ENCODE results near the gene NMT1.

Gene NMT1

GRCh38 chr17:45060797-45061605, at the start of gene NMT1:
Gene NMT1 (plus strand): TSS chr17:45061317. CDS start chr17:45061330, 13 bp downstream.
- DNase-seq (ENCODE audit: low read depth in 2 of 2), result peak; percentile 99

GRCh38 chr17:45011767-45012166, 49.4 kb upstream of the NMT1 start:
- no peak for DNase-seq (ENCODE audit: low read depth in 2 of 2)

DNA sequence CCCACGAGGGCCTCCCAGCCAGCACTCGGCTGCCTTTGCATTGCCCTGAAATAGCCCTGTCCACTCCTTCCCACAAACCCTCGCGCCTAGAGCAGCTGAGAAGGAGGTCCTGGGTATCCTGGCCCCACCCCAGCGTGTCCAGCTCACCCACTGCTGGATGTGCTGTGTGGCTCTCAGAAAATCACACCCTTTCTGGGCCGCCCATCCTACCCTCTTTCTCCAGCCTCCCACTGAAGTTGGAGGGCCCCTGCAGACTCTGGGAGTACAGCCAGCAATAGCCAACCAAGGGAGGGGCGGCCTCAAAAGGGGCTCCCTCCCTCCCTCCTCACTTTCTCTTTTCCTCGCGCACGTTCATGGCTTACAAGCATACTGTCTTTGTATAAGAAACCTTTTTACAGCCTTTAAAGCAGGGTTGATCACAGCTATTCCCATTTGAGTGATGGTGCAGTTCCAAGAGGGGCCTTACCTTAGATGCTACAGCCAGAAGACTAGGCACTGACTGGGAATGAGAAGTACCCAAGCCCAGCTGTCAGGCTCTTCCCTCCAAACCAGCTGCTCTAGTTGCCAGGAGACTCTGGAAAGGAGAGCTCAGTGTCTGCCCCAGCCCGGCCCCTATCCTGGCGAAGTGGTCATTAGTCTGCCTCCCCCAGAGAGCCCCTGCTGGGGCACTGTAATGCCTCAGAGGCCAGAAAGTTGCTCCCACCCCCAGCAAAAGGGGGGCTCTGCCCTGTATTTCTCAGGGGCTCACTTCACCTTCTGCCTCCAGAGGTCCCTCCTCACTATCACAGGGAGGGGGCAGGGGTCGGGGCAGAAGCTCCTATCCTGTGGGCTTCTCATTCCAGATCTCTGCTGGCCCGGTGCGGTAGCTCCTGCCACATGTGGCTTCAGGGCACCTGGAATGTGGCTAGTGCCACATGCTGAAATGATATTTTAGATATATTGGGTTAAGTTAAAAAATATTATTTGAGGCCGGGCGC, 47.8 kb upstream of the NMT1 start:
- DNase-seq (ENCODE audit: low read depth in 2 of 2), result no peak

DNA sequence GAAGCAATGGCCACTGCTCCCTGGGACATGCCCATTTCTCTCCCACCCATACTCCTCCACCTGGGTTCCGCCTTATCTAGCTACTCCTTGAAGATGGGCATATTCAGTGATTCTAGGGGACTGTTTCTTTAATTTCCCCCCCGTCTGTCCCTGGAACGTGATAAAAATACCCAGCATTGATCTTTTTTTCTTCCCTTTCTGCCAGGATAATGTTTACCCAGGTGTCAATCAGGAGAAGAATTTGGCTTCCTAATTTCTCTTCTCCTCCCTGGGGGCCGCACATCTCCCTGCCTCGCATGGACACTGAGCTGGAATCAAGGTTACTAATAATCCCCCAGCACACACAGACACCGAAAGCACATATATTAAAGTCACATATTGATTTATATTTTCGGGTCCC, 44.9 kb upstream of the NMT1 start:
- no peak for DNase-seq (ENCODE audit: low read depth in 2 of 2)

DNA sequence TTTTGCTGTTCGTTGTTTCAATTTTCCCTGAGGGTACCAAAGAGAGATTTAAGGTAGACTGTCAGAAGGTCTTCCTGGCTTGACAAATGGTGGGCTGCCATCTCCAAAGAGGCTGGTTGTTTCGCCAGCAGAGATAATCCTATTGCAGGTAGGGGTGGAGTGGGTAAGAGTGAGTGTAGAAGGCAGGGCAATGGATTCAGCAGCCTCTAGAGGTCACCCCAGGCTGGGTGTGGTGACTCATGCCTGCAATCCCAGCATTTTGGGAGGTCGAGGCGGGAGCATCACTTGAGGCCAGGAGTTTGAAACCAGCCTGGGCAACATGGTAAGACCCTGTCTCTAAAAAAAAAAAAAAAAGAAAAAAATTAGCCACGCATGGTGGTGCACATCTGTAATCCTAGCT, 44.3 kb upstream of the NMT1 start:
- DNase-seq (ENCODE audit: low read depth in 2 of 2), result no peak

- no peak for DNase-seq (ENCODE audit: low read depth in 2 of 2)
These were observed 42.6 kb upstream of the NMT1 start for GRCh38 chr17:45018514-45018847.

- no peak for DNase-seq (ENCODE audit: low read depth in 2 of 2)
These were observed 42.0 kb upstream of the NMT1 start for GRCh38 chr17:45018848-45019711.

GRCh38 chr17:45020354-45021138, 40.6 kb upstream of the NMT1 start:
- no peak for DNase-seq (ENCODE audit: low read depth in 2 of 2)

GRCh38 chr17:45021607-45022287, 39.4 kb upstream of the NMT1 start:
- DNase-seq (ENCODE audit: low read depth in 2 of 2), result no peak

- DNase-seq (ENCODE audit: low read depth in 2 of 2), result no peak
These were observed 38.8 kb upstream of the NMT1 start for GRCh38 chr17:45022288-45022648.

- DNase-seq (ENCODE audit: low read depth in 2 of 2), result no peak
These were observed 38.3 kb upstream of the NMT1 start for GRCh38 chr17:45022655-45023339.

GRCh38 chr17:45029096-45029495, 32.0 kb upstream of the NMT1 start:
- no peak for DNase-seq (ENCODE audit: low read depth in 2 of 2)

DNA sequence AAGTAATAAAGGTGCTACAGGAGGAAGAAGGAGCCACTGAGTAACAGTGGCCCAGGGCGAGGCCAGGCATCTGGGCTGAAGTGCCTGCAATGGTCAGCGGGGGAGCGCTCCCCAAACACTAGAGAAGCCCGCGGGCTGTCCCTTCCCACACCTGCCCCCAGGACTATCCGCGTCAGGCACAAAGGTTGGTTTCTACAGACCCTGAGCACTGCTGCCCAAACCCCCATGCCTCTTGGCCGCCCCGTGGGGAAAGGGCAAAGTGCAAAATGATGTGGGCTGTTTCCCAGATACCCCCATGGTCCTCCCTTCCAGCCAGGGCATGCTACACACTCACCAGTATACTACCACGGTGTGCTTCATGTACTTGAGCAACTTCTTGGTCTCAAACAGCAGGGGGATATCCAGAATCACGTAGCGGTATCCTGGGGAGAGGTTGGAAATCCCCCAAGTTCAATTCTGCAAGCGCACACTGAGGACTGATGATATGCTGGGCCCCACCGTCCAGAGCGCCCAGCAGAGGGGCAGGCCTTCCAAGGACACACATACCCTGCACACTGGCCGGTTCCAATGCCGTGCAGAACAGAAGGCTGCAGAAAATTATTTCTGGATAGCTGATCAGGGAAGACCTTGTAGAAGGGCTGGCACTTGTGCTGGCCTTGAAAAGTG, 31.2 kb upstream of the NMT1 start:
- no peak for DNase-seq (ENCODE audit: low read depth in 2 of 2)

- DNase-seq (ENCODE audit: low read depth in 2 of 2), result no peak
These were observed 30.4 kb upstream of the NMT1 start for GRCh38 chr17:45030733-45031132.

DNA sequence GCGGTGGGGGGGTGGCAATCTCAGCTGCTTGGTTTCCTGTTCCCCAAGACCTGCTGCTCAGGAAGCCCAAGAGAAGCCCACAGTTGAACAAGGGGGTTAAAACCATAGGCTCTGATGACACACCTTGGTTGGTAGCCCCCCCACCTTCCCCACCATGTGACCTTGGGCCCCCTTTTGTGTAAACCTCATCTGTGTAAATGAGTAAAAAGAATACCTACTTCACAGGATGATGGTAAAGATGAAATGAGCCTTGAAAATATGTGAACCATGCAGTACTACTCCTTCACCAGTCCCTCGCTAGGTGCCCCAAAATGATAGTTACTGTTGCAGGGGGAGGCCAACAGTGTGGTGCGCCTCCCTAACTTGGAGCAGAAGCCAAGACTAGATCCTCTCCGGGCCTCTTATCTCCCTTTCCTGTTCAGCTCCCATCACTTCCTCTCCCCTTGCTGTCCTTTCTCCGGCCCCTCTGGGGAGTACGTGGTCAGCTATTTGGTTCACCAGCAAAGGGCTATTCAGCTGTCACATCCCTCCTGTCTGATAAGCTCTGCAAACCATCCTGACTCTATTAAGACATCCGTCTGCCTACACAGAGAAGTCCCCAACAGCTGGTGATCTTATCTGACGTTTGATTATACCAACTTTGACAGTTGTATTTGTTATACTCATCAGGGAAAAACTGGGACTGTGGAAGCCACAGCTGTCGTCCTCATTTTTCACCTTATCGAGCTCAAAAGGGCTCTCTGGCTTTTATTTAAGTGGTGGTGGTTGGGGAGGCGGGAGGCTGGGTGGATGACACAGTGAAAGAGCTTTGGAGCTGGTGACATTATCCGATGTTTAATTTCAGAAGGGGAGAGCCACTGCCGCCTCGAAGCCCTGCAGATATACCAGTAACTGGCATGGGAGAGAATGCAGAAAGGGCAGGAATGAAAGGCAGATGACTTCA, 29.6 kb upstream of the NMT1 start:
- DNase-seq (ENCODE audit: low read depth in 2 of 2), result no peak

DNA sequence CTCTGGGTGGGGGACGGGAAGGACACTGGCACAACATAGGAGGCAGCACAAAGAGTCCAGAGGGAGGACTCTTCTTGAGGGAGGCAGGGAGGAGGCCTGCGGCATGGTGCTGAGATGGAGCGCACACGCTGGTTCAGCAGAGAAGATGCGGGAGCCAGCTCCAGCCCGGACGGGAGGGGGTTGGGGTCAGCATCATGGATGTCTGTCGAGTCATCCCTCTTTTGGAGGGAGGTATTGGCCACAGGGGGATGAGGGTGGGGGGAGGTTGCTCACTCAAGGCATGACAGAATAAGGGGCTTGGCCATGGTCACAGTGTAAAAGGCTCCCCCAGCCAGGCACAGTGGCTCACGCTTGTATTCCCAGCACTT, 29.0 kb upstream of the NMT1 start:
- no peak for DNase-seq (ENCODE audit: low read depth in 2 of 2)

- no peak for DNase-seq (ENCODE audit: low read depth in 2 of 2)
These were observed 26.5 kb upstream of the NMT1 start for GRCh38 chr17:45034599-45034998.

GRCh38 chr17:45035848-45036247, 25.3 kb upstream of the NMT1 start:
- DNase-seq (ENCODE audit: low read depth in 2 of 2), result no peak

Measured in fibroblast of skin of left biceps (primary cell).